ENCODE results near the gene LDLRAD3. TPM values are rescaled to one million over a fixed set of nuclear protein-coding genes. Genes with fewer than 3 reads are reported as not detected.

LDLRAD3 gene
- total RNA-seq, 1 experiment from 2014 or later = 19.0 TPM

GRCh38 chr11:36237391-36237790 is 293.5 kb downstream of the LDLRAD3 start (continued):
- TF ChIP-seq ZBTB33 (IDR thresholded peaks at IDR 0.05; ENCODE audit: extremely low read depth, insufficient replicate concordance, low read length) (no peak), JUND (IDR thresholded peaks at IDR 0.05) (no peak), POLR2A (IDR thresholded peaks at IDR 0.05; ENCODE audit: borderline replicate concordance, extremely low read depth, insufficient read depth, insufficient read length) (no peak), SP1 (IDR thresholded peaks at IDR 0.05; ENCODE audit: low read depth) (no peak), POLR2AphosphoS5 (IDR thresholded peaks at IDR 0.05; ENCODE audit: low read depth, low read length) (no peak), ZNF274 (IDR thresholded peaks at IDR 0.05; ENCODE audit: low read depth, low read length) (no peak), ZFX (IDR thresholded peaks at IDR 0.05) (no peak), EZH2phosphoT487 (IDR thresholded peaks at IDR 0.05; ENCODE audit: borderline replicate concordance) (no peak), TCF7L2 (IDR thresholded peaks at IDR 0.05; ENCODE audit: borderline replicate concordance, extremely low read depth, insufficient read depth, insufficient read length) (no peak)
- TF ChIP-seq, protein P1, sequence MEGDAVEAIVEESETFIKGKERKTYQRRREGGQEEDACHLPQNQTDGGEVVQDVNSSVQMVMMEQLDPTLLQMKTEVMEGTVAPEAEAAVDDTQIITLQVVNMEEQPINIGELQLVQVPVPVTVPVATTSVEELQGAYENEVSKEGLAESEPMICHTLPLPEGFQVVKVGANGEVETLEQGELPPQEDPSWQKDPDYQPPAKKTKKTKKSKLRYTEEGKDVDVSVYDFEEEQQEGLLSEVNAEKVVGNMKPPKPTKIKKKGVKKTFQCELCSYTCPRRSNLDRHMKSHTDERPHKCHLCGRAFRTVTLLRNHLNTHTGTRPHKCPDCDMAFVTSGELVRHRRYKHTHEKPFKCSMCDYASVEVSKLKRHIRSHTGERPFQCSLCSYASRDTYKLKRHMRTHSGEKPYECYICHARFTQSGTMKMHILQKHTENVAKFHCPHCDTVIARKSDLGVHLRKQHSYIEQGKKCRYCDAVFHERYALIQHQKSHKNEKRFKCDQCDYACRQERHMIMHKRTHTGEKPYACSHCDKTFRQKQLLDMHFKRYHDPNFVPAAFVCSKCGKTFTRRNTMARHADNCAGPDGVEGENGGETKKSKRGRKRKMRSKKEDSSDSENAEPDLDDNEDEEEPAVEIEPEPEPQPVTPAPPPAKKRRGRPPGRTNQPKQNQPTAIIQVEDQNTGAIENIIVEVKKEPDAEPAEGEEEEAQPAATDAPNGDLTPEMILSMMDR (IDR thresholded peaks at IDR 0.05 in 2 of 3, conservative IDR thresholded peaks at IDR 0.05 in 1 of 3; ENCODE audit: borderline replicate concordance in 1 of 3, insufficient read depth in 1 of 3, low read depth in 2 of 3, low read length in 2 of 3) = no peak
- TF ChIP-seq, protein P2, sequence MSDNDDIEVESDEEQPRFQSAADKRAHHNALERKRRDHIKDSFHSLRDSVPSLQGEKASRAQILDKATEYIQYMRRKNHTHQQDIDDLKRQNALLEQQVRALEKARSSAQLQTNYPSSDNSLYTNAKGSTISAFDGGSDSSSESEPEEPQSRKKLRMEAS (IDR thresholded peaks at IDR 0.05) = no peak
